8988T (cell line): ENCODE measurements around the gene NTNG1.

Source experiments
- DNase-seq: peaks from one replicate; pipeline ENCODE4 v3.0.0; 2011

Gene NTNG1

GRCh38 chr1:107264561-107264960, 123.7 kb downstream of the NTNG1 start:
- no peak for DNase-seq

GRCh38 chr1:107267489-107267888, 126.7 kb downstream of the NTNG1 start:
- DNase-seq: no peak

- DNase-seq: no peak
Observed at GRCh38 chr1:107272321-107272720, 131.5 kb downstream of the NTNG1 start.

GRCh38 chr1:107273515-107273914, 132.7 kb downstream of the NTNG1 start:
- no peak for DNase-seq

- DNase-seq: no peak
Observed at GRCh38 chr1:107274227-107274626, 133.4 kb downstream of the NTNG1 start.

- no peak for DNase-seq
Observed at GRCh38 chr1:107276247-107276646, 135.4 kb downstream of the NTNG1 start.

GRCh38 chr1:107277022-107277421, 136.2 kb downstream of the NTNG1 start:
- DNase-seq: no peak

- DNase-seq: no peak
Observed at GRCh38 chr1:107286125-107286524, 145.3 kb downstream of the NTNG1 start.

GRCh38 chr1:107291987-107292386, 151.1 kb downstream of the NTNG1 start:
- no peak for DNase-seq

- no peak for DNase-seq
Observed at GRCh38 chr1:107293901-107294613, 153.2 kb downstream of the NTNG1 start.

- no peak for DNase-seq
Observed at GRCh38 chr1:107294686-107295085, 153.8 kb downstream of the NTNG1 start.

- no peak for DNase-seq
Observed at GRCh38 chr1:107297681-107298080, 156.8 kb downstream of the NTNG1 start.

- no peak for DNase-seq
Observed at GRCh38 chr1:107298526-107298925, 157.7 kb downstream of the NTNG1 start.

- no peak for DNase-seq
Observed at GRCh38 chr1:107299521-107299920, 158.7 kb downstream of the NTNG1 start.

- no peak for DNase-seq
Observed at GRCh38 chr1:107309962-107310361, 169.1 kb downstream of the NTNG1 start.

GRCh38 chr1:107315652-107316051, 174.8 kb downstream of the NTNG1 start:
- no peak for DNase-seq

- no peak for DNase-seq
Observed at GRCh38 chr1:107318932-107319331, 178.1 kb downstream of the NTNG1 start.

GRCh38 chr1:107323784-107324183, 182.9 kb downstream of the NTNG1 start:
- no peak for DNase-seq

- no peak for DNase-seq
Observed at GRCh38 chr1:107326824-107327445, 186.1 kb downstream of the NTNG1 start.

GRCh38 chr1:107327446-107327845, 186.6 kb downstream of the NTNG1 start:
- no peak for DNase-seq

GRCh38 chr1:107328087-107328486, 187.2 kb downstream of the NTNG1 start:
- DNase-seq: no peak

- no peak for DNase-seq
Observed at GRCh38 chr1:107339775-107340174, 198.9 kb downstream of the NTNG1 start.

- DNase-seq: no peak
Observed at GRCh38 chr1:107342316-107342715, 201.5 kb downstream of the NTNG1 start.

GRCh38 chr1:107342768-107343167, 201.9 kb downstream of the NTNG1 start:
- DNase-seq: no peak

GRCh38 chr1:107343601-107344000, 202.8 kb downstream of the NTNG1 start:
- DNase-seq: no peak
